OCI-LY7 (cell line): ENCODE measurements around the gene SLC1A6.

ENCODE experiments used
- EZH2phosphoT487 ChIP-seq: fragments of 200-600 bp; sonication (generic); IDR thresholded peaks from 2 replicates; pipeline ENCODE4 v1.6.1; 2018; ENCODE audit warnings: low read depth, borderline replicate concordance, mild to moderate bottlenecking, mixed run types, antibody characterized with exemption, low read length, moderate library complexity, mixed read lengths
- TF ChIP-seq, protein P1 (sequence below): fragments of 200-600 bp; sonication (generic); conservative IDR thresholded peaks from 2 replicates; pipeline ENCODE4 v1.5.1; 2014; ENCODE audit warnings: mild to moderate bottlenecking, antibody characterized with exemption, low read length, moderate library complexity, mixed read lengths

DNA sequence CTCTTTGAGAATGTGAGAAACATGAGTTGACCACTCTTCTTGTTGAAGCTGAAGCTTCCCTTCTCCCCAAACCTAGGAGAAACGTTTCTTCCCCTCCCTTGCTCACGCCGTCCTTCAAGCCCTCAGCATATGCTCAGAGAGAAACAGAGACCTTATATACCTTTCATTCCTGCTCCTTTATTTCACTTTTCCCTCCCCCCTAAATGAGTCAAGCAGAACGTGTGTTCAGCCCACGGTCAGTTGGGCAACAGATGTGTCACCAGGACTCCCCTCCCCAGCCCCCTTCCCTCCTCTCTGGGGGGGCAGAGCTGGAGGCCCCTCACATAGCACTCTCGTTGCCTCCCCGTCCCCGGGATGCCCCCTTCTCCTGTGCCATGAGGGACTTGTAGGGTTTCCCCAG lies 29.8 kb downstream of the SLC1A6 start:
- TF ChIP-seq, protein P1, sequence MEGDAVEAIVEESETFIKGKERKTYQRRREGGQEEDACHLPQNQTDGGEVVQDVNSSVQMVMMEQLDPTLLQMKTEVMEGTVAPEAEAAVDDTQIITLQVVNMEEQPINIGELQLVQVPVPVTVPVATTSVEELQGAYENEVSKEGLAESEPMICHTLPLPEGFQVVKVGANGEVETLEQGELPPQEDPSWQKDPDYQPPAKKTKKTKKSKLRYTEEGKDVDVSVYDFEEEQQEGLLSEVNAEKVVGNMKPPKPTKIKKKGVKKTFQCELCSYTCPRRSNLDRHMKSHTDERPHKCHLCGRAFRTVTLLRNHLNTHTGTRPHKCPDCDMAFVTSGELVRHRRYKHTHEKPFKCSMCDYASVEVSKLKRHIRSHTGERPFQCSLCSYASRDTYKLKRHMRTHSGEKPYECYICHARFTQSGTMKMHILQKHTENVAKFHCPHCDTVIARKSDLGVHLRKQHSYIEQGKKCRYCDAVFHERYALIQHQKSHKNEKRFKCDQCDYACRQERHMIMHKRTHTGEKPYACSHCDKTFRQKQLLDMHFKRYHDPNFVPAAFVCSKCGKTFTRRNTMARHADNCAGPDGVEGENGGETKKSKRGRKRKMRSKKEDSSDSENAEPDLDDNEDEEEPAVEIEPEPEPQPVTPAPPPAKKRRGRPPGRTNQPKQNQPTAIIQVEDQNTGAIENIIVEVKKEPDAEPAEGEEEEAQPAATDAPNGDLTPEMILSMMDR, result no peak
- no peak for TF ChIP-seq EZH2phosphoT487
